GM18499 (cell line): ENCODE measurements around the gene NID2.

ENCODE experiments used
- ATAC-seq: cut with Tn5 transposase; IDR thresholded peaks from one replicate; pipeline ENCODE4 v1.9.1; 2021; ENCODE audit warnings: moderate number of reproducible peaks; ENCODE audit not compliant: insufficient read depth, unreplicated experiment

NID2 gene

GRCh38 chr14:52068615-52069306 lies at the start of gene NID2:
Gene NID2, minus strand, starts transcription at chr14:52069059. Its CDS starts 65 bp downstream, at chr14:52068994.
- ATAC-seq, result no peak

GRCh38 chr14:52117111-52117832 lies 48.4 kb upstream of the NID2 start:
- no peak for ATAC-seq

- ATAC-seq, result no peak
Observed at GRCh38 chr14:52115286-52115685, 46.4 kb upstream of the NID2 start.

GRCh38 chr14:52112336-52113018 lies 43.6 kb upstream of the NID2 start:
- no peak for ATAC-seq

- no peak for ATAC-seq
Observed at GRCh38 chr14:52111583-52111982, 42.7 kb upstream of the NID2 start.

- no peak for ATAC-seq
Observed at GRCh38 chr14:52110441-52111086, 41.7 kb upstream of the NID2 start.

- no peak for ATAC-seq
Observed at GRCh38 chr14:52108823-52109222, 40.0 kb upstream of the NID2 start.

- ATAC-seq, result no peak
Observed at GRCh38 chr14:52106840-52107239, 38.0 kb upstream of the NID2 start.

- ATAC-seq, result no peak
Observed at GRCh38 chr14:52103416-52103815, 34.6 kb upstream of the NID2 start.

GRCh38 chr14:52095794-52096193 lies 26.9 kb upstream of the NID2 start:
- ATAC-seq, result no peak

- no peak for ATAC-seq
Observed at GRCh38 chr14:52095336-52095735, 26.5 kb upstream of the NID2 start.

GRCh38 chr14:52094546-52095271 lies 25.9 kb upstream of the NID2 start:
- ATAC-seq, result no peak

- no peak for ATAC-seq
Observed at GRCh38 chr14:52091928-52092327, 23.1 kb upstream of the NID2 start.

- ATAC-seq, result no peak
Observed at GRCh38 chr14:52090936-52091335, 22.1 kb upstream of the NID2 start.

GRCh38 chr14:52089218-52089617 lies 20.4 kb upstream of the NID2 start:
- ATAC-seq, result no peak

- no peak for ATAC-seq
Observed at GRCh38 chr14:52086711-52087110, 17.9 kb upstream of the NID2 start.

GRCh38 chr14:52082903-52083302 lies 14.0 kb upstream of the NID2 start:
- ATAC-seq, result no peak

GRCh38 chr14:52081964-52082363 lies 13.1 kb upstream of the NID2 start:
- ATAC-seq, result no peak

GRCh38 chr14:52080808-52081755 lies 12.2 kb upstream of the NID2 start:
- ATAC-seq, result no peak
